Keratinocyte (primary cell): ENCODE results near the gene HTR2C. TPM values are rescaled to one million over a fixed set of nuclear protein-coding genes. Genes with fewer than 3 reads are reported as not detected.

ENCODE experiments used
- DNase-seq: peaks from one replicate; pipeline ENCODE4 v3.0.0-alpha.2; 2011; ENCODE audit warnings: low read depth, missing footprints, low spot score
- FAIRE-seq: peaks from 2 replicates; lab custom pipeline; 2011; peaks lifted over from hg19 to GRCh38; lab: Jason Lieb, UNC
- H2AFZ ChIP-seq: 2 replicates; pipeline ENCODE4 v1.6.0; 2012; ENCODE audit warnings: low read length, control low read depth, inconsistent platforms; ENCODE audit not compliant: control insufficient read depth
- H3K27ac ChIP-seq: 2 replicates; pipeline ENCODE4 v1.5.1; 2011; ENCODE audit warnings: low read length; ENCODE audit not compliant: control insufficient read depth, insufficient read depth
- H3K27me3 ChIP-seq: 3 replicates; pipeline ENCODE4 v1.6.0; 2011; ENCODE audit warnings: low read length; ENCODE audit not compliant: control insufficient read depth, insufficient read depth; ENCODE audit errors: extremely low read depth
- H3K36me3 ChIP-seq, 2 experiments: 2 replicates in 1 of 2; 3 replicates in 1 of 2; pipeline ENCODE4 v1.5.1; 2011; ENCODE audit warnings: low read length in 2 of 2, mild to moderate bottlenecking in 1 of 2; ENCODE audit not compliant: control insufficient read depth in 2 of 2, insufficient read depth in 2 of 2; ENCODE audit errors: extremely low read depth in 1 of 2
- H3K4me1 ChIP-seq: 3 replicates; pipeline ENCODE4 v1.5.1; 2011; ENCODE audit warnings: low read length; ENCODE audit not compliant: control insufficient read depth, insufficient read depth; ENCODE audit errors: extremely low read depth
- H3K4me2 ChIP-seq: 3 replicates; pipeline ENCODE4 v1.6.0; 2011; ENCODE audit warnings: low read depth, low read length; ENCODE audit not compliant: control insufficient read depth, insufficient read depth; ENCODE audit errors: extremely low read depth
- H3K4me3 ChIP-seq, 3 experiments: fragments of 200-600 bp in 1 of 3; sonication (generic) in 1 of 3; 2 replicates in 2 of 3; 3 replicates in 1 of 3; pipeline ENCODE4 v1.5.1; 2011 to 2016; ENCODE audit warnings: low read length in 3 of 3, mild to moderate bottlenecking in 3 of 3, control low read depth in 2 of 3, inconsistent platforms in 1 of 3, low read depth in 1 of 3, mixed read lengths in 1 of 3, mixed run types in 1 of 3, moderate library complexity in 1 of 3; ENCODE audit not compliant: control insufficient read depth in 2 of 3, insufficient read depth in 2 of 3; ENCODE audit errors: extremely low read depth in 1 of 3
- H3K79me2 ChIP-seq: 2 replicates; pipeline ENCODE4 v1.6.0; 2012; ENCODE audit warnings: low read length; ENCODE audit not compliant: control insufficient read depth, insufficient read depth
- H3K9ac ChIP-seq: 3 replicates; pipeline ENCODE4 v1.6.0; 2011; ENCODE audit warnings: low read length; ENCODE audit not compliant: control insufficient read depth, insufficient read depth; ENCODE audit errors: extremely low read depth
- H3K9me1 ChIP-seq: 3 replicates; pipeline ENCODE4 v1.6.0; 2011; ENCODE audit warnings: low read length; ENCODE audit not compliant: control insufficient read depth, insufficient read depth; ENCODE audit errors: extremely low read depth
- H3K9me3 ChIP-seq: 2 replicates; pipeline ENCODE4 v1.5.1; 2012; ENCODE audit warnings: low read depth, low read length; ENCODE audit not compliant: control insufficient read depth
- H4K20me1 ChIP-seq: 3 replicates; pipeline ENCODE4 v1.6.0; 2011; ENCODE audit warnings: low read length; ENCODE audit not compliant: control insufficient read depth, insufficient read depth; ENCODE audit errors: extremely low read depth
- EZH2 ChIP-seq: IDR thresholded peaks from one replicate; pipeline ENCODE4 v1.6.1; 2012; ENCODE audit warnings: inconsistent platforms, mild to moderate bottlenecking, low read length, moderate library complexity
- dilution Hi-C: fragments of 300-500 bp; cut with MboI; formaldehyde crosslinking; loops from one replicate; pipeline ENCODE4 v1.7.0; 2020; ENCODE audit warnings: low sequenced_read_pairs; ENCODE audit not compliant: extremely low pct_ligation_motif_present
- polyA plus RNA-seq, 5 experiments: library from polyadenylated mRNA; depleted of rRNA in 3 of 5; stranded (reverse) in 3 of 5; stranded (forward) in 1 of 5; unstranded in 1 of 5; fragments of >200 nt; gene quantifications; 1 replicate in 1 of 5; 2 replicates in 3 of 5; 3 replicates in 1 of 5; pipeline versions ENCODE4 v1.2.1 to v1.2.3, GENCODE V29; 2011 to 2012; ENCODE audit warnings: missing spikeins in 2 of 5, low read depth in 1 of 5, low replicate concordance in 1 of 5
- small RNA-seq, 3 experiments: library from RNA; depleted of rRNA; stranded (forward); fragments of <200 nt; gene quantifications; one replicate each; pipeline ENCODE3, GENCODE V24; 2012; ENCODE audit warnings: low read depth in 3 of 3, low replicate concordance in 1 of 3; ENCODE audit not compliant: insufficient read length in 3 of 3
- TF ChIP-seq, protein P1 (sequence below), 3 experiments: IDR thresholded peaks in 1 of 3; conservative IDR thresholded peaks in 1 of 3; optimal IDR thresholded peaks in 1 of 3; 2 replicates in 2 of 3; 3 replicates in 1 of 3; pipeline versions ENCODE3 to v1.5.1; 2011; ENCODE audit warnings: low read length in 3 of 3, mild to moderate bottlenecking in 3 of 3, moderate library complexity in 2 of 3, control low read depth in 1 of 3, inconsistent platforms in 1 of 3; ENCODE audit not compliant: insufficient read depth in 2 of 3; ENCODE audit errors: extremely low read depth in 1 of 3

HTR2C gene
- polyA plus RNA-seq, 1 donor (not counting 4 experiments of a cell fraction or from before 2014, with no cell fraction given), result not detected

DNA sequence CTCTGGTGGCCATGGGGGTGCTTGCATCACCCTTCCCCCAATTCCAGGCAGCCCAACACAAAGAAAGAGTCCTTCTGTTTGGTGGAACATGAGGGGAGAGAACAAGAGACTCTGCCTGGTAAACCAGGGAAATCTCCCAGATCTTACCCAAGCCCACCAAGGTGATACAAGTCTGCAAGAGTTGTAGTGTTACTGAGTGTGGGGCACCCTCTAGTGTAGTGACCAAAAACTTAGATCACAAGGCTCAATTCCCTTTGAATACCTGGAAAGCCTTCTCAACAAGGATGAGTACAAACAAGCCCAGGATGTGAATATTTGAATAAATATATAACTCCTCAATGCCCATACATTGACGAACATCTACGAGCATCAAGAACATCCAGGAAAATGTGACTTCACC lies 368.8 kb downstream of the HTR2C start:
- Histone ChIP-seq H3K27ac (no peak overlapping the region), H2AFZ (no peak overlapping the region), H3K79me2 (no peaks in the 10 kb centered on the region), H3K9ac (no peak overlapping the region), H3K4me2 (no peak overlapping the region), H3K9me3 (no peaks in the 10 kb centered on the region), H3K36me3 (no peaks in the 10 kb centered on the region), H3K27me3 (no peaks in the 10 kb centered on the region), H3K9me1 (no peaks in the 10 kb centered on the region), H3K4me3 (no peak overlapping the region), H3K4me1 (no peaks in the 10 kb centered on the region), H4K20me1 (no peaks in the 10 kb centered on the region)
- FAIRE-seq (no peak), DNase-seq (no peak)
- dilution Hi-C loops, result no loop called here
- TF ChIP-seq EZH2, result no peak
- TF ChIP-seq, protein P1, sequence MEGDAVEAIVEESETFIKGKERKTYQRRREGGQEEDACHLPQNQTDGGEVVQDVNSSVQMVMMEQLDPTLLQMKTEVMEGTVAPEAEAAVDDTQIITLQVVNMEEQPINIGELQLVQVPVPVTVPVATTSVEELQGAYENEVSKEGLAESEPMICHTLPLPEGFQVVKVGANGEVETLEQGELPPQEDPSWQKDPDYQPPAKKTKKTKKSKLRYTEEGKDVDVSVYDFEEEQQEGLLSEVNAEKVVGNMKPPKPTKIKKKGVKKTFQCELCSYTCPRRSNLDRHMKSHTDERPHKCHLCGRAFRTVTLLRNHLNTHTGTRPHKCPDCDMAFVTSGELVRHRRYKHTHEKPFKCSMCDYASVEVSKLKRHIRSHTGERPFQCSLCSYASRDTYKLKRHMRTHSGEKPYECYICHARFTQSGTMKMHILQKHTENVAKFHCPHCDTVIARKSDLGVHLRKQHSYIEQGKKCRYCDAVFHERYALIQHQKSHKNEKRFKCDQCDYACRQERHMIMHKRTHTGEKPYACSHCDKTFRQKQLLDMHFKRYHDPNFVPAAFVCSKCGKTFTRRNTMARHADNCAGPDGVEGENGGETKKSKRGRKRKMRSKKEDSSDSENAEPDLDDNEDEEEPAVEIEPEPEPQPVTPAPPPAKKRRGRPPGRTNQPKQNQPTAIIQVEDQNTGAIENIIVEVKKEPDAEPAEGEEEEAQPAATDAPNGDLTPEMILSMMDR (optimal IDR thresholded peaks at IDR 0.05 in 1 of 3, IDR thresholded peaks at IDR 0.05 in 1 of 3, conservative IDR thresholded peaks at IDR 0.05 in 1 of 3; ENCODE audit: extremely low read depth in 1 of 3, insufficient read depth in 2 of 3, low read length in 3 of 3), result no peak

Small RNA genes within 50 kb of the gene (small RNA-seq; reads per million reads assigned to genes)
- gene AL355812.1, result 0 reads per million in 3 experiments
- gene MIR1264, result 0 reads per million in 3 experiments
- 0 reads per million in 3 experiments for gene MIR1298
- gene MIR1911, result 0 reads per million in 3 experiments
- gene MIR1912, result 0 reads per million in 3 experiments
- gene MIR448, result 0 to 0.33 (median 0) reads per million in 3 experiments
- gene MIR764, result 0 reads per million in 3 experiments
- 0 reads per million in 3 experiments for gene SNORA35
